Renal cortical epithelial cell (primary cell): ENCODE data around the gene SLC9A9. TPM values are rescaled to one million over a fixed set of nuclear protein-coding genes. Genes with fewer than 3 reads are reported as not detected.
A peak's percentile ranks its signal among the peaks of the same experiment; 100 is the strongest.
"Not testable (repeated sequence)": the region's sequence is repeated elsewhere in the genome, so short reads cannot be mapped to it uniquely, and the experiment has no call there.

Experiments used
- DNase-seq: peaks from one replicate; pipeline ENCODE4 v3.0.0-alpha.2; 2011; ENCODE audit warnings: low read depth
- total RNA-seq: library from RNA; depleted of rRNA; stranded (reverse); fragments of >200 nt; gene quantifications from 2 replicates; pipeline ENCODE4 v1.2.3, GENCODE V29; 2014

The SLC9A9 gene
- total RNA-seq, 1 donor from 2014 or later = 1.0 TPM

DNA sequence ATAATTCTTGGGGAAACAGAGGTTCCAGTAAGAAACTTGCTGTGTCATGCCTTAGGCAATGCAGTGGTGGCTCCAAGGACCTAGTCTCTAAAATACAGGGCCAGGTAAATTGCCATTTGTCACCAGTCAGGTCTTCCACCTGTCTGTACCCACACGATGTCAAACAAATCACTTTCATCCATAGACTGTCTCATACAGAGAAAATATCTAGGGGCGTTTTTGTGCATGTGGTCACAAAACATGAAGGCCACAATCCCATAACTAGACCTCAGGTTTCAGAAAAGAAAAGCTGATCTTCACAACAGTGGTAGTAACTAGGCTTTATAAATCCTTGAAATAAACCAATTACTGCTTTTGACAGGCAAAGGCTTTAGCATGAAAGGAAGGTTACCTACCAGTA lies 92.3 kb downstream of the SLC9A9 start:
- no peak for DNase-seq

- DNase-seq = no peak
These were observed 94.2 kb downstream of the SLC9A9 start for GRCh38 chr3:143754090-143754489.

- no peak for DNase-seq
These were observed 94.8 kb downstream of the SLC9A9 start for GRCh38 chr3:143753456-143753855.

GRCh38 chr3:143753006-143753405 lies 95.3 kb downstream of the SLC9A9 start:
- no peak for DNase-seq

- no peak for DNase-seq
These were observed 96.6 kb downstream of the SLC9A9 start for GRCh38 chr3:143751643-143752178.

DNA sequence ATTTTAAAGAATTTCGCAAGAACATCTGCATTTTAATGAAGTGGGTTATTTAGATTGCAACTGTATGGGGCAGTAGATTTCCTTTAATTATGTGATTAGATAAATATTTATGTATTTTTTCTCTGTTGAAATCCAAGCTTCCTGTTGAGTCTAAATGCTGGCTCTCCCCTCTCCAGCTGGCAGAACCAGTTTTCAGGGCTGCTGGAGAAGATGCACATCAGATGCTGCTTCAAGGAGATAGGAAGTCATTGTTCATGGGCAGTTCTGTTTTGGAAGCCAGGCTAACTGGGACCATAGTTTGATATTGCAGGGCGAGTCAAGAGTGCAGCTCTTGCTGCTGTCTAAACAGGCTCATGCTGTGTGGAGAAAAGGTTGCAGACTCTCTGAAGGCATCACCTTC lies 97.4 kb downstream of the SLC9A9 start:
- no peak for DNase-seq

DNA sequence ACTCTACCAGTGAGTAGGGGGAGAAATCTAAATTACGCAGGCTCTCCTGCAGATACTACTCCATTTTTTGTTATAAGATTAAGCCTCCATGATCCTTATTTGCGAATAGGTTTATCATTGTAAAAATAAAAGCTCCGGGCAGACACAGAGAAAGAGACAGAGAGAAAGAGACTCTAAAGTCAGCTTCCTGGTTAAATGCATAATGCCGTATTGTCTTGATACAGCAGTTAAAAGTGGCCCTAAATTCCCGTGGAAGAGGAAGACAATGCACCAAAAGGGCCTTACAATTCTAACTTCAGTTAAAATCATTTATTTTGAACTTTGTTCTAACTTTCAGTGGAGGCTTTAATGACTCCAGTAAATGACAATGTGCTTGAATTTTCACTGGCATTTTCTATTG lies 98.3 kb downstream of the SLC9A9 start:
- DNase-seq = no peak

GRCh38 chr3:143737065-143737464 lies 111.2 kb downstream of the SLC9A9 start:
- peak; percentile 84 for DNase-seq

- peak; percentile 84 for DNase-seq
These were observed 111.9 kb downstream of the SLC9A9 start for GRCh38 chr3:143736205-143736997.

- no peak for DNase-seq
These were observed 116.5 kb downstream of the SLC9A9 start for GRCh38 chr3:143731776-143732175.

GRCh38 chr3:143731320-143731719 lies 116.9 kb downstream of the SLC9A9 start:
- DNase-seq = no peak

DNA sequence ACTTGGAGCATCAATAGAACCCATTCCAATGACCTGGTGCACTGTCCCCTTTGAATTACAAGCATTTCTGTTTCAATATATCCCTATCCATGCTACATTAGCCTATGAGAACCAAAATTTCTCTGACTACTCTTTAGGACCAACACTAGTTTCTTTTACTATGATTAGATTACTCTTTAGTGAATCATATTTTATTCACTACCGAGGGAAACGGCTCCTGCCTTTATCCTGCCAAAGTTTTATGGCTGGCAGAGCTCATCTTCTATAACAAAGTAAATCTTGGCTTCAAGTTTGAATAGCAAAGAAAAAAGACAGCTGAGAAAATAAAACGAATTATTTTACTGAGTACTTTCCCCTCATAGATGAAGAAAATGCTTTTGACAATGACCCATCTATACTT lies 120.9 kb downstream of the SLC9A9 start:
- DNase-seq = no peak

GRCh38 chr3:143726727-143727126 lies 121.5 kb downstream of the SLC9A9 start:
- DNase-seq = peak; percentile 37

GRCh38 chr3:143720381-143720780 lies 127.9 kb downstream of the SLC9A9 start:
- no peak for DNase-seq

- no peak for DNase-seq
These were observed 129.8 kb downstream of the SLC9A9 start for GRCh38 chr3:143718463-143718862.

GRCh38 chr3:143716731-143717130 lies 131.5 kb downstream of the SLC9A9 start:
- peak; percentile 26 for DNase-seq

DNA sequence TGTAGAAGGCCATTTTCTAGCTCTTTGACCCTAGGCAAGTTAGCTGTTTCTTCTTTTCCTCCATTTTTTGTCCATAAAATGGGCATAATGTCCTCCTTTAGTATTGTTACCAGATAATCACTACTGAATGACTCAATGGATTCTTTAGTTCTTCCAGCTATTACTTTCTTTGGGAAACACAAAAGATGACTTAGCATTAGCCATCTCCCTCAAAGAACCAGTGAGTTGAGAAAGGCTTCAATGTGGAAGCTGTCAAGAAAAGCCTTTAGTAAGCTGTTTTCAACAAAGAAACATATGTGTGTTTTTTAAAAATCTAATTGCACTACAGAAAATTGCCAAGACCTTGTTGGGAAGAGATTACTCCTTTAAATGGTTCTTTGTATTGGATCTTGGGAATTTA lies 135.7 kb downstream of the SLC9A9 start:
- DNase-seq = no peak

- peak; percentile 63 for DNase-seq
These were observed 140.4 kb downstream of the SLC9A9 start for GRCh38 chr3:143707848-143708247.

DNA sequence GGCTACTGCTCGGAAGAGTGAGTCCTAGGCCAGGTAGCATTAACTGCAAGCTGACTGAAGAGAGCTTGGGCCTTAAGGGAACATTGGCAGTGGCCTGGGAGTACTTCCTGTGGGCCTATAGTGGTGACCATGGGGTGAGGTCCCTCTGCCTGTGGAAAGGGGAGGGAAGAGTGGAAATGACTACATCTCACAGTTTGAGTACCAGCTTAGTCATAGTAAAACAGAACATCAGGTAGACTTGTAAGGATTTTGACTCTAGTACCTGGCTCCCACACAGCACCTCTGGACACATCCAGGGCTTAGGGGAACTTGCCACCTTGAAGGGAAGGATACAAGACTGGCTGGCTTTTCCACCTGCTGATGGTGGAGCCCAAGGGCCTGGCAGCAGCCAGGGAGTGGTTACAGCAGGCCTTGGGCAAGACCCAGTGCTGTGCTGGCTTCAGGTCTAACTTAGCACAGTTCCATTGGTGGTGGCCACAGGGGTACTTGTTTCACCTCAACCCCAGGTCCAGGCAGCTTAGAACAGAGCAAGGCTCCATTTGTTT lies 147.8 kb downstream of the SLC9A9 start:
- no peak for DNase-seq

- peak; percentile 53 for DNase-seq
These were observed 148.8 kb downstream of the SLC9A9 start for GRCh38 chr3:143699424-143699823.

DNA sequence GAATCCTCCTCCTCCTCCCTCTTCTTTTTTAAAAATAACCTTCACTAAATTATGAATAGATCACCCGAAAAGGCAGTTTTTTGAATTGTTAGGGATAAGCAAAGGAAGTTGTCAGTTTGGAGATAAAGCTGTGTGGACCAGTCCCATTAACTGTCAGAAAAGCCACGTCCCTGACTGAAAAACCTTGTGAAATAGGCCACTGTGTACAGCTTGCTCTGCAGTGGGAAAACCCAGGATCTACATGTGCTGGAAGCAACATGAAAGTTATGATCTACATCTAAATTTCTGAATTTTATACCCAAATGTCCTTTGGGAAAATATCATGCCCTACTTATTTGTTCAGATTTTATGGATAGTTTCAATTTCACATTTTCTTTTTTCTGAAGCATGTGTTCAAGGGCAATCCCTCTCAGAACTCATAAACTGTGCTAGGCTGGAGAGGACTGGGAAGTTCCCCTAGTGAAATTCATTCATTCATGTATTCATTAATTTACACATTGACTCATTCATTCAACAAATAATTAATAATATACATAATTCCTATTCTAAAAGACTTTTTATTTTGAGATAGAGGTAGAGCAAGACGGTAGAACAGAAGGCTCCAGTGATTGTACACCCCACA lies 149.5 kb downstream of the SLC9A9 start:
- no peak for DNase-seq

DNA sequence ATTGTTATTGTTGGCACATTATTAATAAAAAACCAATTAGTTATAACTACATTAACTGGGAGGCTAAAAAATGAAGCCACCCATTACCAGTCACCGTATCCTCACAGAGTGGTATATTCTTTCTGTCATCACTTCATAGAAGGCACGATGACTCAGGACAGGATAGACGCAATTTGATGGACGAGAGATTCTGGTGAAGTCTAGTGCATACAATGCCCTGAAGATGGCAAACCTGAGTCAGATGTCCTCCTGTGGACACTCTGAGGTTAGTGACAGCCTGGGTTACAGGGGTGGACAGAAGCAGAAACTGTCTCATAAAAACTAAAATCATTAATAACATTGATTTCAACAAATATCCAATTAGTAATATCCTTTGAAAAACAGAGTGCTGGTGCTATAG lies 150.3 kb downstream of the SLC9A9 start:
- no peak for DNase-seq

DNA sequence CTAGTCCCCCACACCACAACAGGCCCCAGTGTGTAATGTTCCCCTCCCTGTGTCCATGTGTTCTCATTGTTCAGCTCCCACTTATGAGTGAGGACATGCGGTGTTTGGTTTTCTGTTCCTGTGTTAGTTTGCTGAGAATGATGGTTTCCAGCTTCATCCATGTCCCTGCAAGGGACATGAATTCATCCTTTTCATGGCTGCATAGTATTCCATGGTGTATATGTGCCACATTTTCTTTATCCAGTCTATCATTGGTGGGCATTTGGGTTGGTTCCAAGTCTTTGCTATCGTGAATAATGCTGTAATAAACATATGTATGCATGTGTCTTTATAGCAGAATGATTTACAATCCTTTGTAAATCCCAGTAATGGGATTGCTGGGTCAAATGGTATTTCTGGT lies 152.9 kb downstream of the SLC9A9 start:
- DNase-seq = not testable (repeated sequence)
